Breast epithelium (tissue), 4 donors: ENCODE results near the gene SEC11A. TPM values are rescaled to one million over a fixed set of nuclear protein-coding genes. Genes with fewer than 3 reads are reported as not detected.

ENCODE experiments used
- DNase-seq, 2 donors: peaks; one replicate each; pipeline ENCODE4 v3.0.0-alpha.2; 2019; ENCODE audit warnings: low spot score in 2 of 2
- H3K27ac ChIP-seq, 2 donors: fragments of 200-600 bp; sonication (generic) in 1 of 2; one replicate each; pipeline ENCODE4 v1.5.1; 2016 to 2019; ENCODE audit warnings: mild to moderate bottlenecking in 1 of 2
- H3K27me3 ChIP-seq, 2 donors: fragments of 200-600 bp; sonication (generic) in 1 of 2; one replicate each; pipeline versions ENCODE4 v1.5.1 to v1.6.0; 2017 to 2019; ENCODE audit warnings: control low read depth in 1 of 2, mild to moderate bottlenecking in 1 of 2
- H3K36me3 ChIP-seq: fragments of 200-600 bp; one replicate; pipeline ENCODE4 v1.5.1; 2019
- H3K4me1 ChIP-seq, 2 donors: fragments of 200-600 bp; sonication (generic); one replicate each; pipeline ENCODE4 v1.5.1; 2016 to 2019; ENCODE audit warnings: control low read depth in 1 of 2
- H3K4me3 ChIP-seq, 3 donors: fragments of 200-600 bp; sonication (generic); 1 replicate in 2 of 3; 2 replicates in 1 of 3; pipeline ENCODE4 v1.5.1; 2016 to 2019; ENCODE audit warnings: mild to moderate bottlenecking in 3 of 3, moderate library complexity in 2 of 3
- H3K9me3 ChIP-seq, 2 donors: fragments of 200-600 bp; sonication (generic) in 1 of 2; one replicate each; pipeline ENCODE4 v1.5.1; 2016 to 2019; ENCODE audit warnings: control low read depth in 1 of 2
- POLR2A ChIP-seq: fragments of 450-650 bp; IDR thresholded peaks from one replicate; pipeline ENCODE4 v1.6.1; 2016; ENCODE audit warnings: antibody characterized with exemption, mild to moderate bottlenecking, moderate library complexity
- POLR2AphosphoS5 ChIP-seq, 3 donors: sonication (generic); formaldehyde crosslinking; IDR thresholded peaks; one replicate each; pipeline ENCODE4 v1.6.1; 2017; ENCODE audit warnings: antibody characterized with exemption in 3 of 3
- intact Hi-C: fragments of 100-400 bp; cut with DNase I; formaldehyde crosslinking; loops from one replicate; pipeline ENCODE4 v1.15.1; 2023; ENCODE audit warnings: low total_unique reads
- total RNA-seq, 3 donors: library from RNA; depleted of rRNA; stranded (reverse); fragments of >200 nt; gene quantifications; one replicate each; pipeline ENCODE4 v1.1.0, GENCODE V29; 2016
- TF ChIP-seq, protein P1 (sequence below), 3 donors: fragments of 450-650 bp; IDR thresholded peaks; one replicate each; pipeline ENCODE4 v1.5.1; 2016 to 2017; ENCODE audit warnings: antibody characterized with exemption in 3 of 3, mild to moderate bottlenecking in 3 of 3, moderate library complexity in 3 of 3

Gene SEC11A
- total RNA-seq, 3 donors from 2014 or later: 121 to 188 (median 122) TPM

DNA sequence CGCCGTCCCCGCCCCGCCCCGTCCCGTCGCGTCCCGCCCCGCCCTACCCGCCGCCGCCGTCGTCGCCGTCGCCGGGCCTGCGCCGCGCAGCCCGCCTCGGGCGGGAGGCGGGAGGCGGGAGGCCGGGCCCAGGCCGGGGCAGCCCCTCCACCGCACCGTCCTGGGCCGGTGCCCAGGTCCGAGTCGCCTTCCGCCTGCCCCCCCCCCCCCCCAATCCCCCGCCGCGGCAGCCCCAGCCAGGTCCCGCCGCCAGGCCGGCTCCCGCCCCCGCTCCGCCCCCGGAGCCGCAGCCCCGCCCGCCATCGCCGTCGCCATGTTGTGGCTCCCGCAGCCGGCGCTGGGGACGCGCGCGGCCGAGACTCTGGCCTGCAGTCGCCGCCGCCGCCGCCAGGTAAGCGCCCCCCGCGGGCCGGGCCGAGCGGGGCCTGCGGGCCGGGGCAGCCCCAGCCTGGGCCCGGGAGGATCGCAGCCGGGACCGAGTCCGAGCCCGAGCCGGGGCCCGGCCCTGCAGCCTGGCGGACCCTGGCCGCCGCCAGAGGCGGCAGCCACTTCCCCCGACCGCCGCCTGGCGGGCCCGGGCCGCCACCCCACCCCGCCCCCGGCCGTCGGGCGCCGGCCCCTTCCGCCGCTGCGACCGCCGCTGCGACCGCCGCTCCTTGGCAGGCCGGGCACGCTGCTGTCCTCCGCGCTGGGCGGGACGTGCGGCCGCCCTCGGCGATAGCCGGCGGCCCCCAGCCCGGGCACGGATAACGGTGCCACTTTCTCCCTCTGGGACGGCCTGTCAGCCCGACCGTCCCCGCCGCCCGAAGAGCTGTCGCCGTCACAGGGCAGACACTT, 32.6 kb upstream of the SEC11A start, which contains the start of gene ZNF592:
ZNF592 (plus strand) TSS at position 319 of the 837 bp plus-strand sequence. CDS start 34,084 bp downstream, outside the sequence.
- Histone ChIP-seq H3K27ac (peak within 1 kb of the TSS; percentile 99), H3K36me3 (no peaks in the 10 kb centered on the region), H3K27me3 (no peaks in the 10 kb centered on the region), H3K9me3 (no peaks in the 10 kb centered on the region), H3K4me1 (peaks cover 3 to 6% of the 10 kb centered on the region in 2 donors), H3K4me3 (peak within 1 kb of the TSS; percentile 62 to 98 (median 84))
- intact Hi-C loops: no loop called here
- TF ChIP-seq, protein P1, sequence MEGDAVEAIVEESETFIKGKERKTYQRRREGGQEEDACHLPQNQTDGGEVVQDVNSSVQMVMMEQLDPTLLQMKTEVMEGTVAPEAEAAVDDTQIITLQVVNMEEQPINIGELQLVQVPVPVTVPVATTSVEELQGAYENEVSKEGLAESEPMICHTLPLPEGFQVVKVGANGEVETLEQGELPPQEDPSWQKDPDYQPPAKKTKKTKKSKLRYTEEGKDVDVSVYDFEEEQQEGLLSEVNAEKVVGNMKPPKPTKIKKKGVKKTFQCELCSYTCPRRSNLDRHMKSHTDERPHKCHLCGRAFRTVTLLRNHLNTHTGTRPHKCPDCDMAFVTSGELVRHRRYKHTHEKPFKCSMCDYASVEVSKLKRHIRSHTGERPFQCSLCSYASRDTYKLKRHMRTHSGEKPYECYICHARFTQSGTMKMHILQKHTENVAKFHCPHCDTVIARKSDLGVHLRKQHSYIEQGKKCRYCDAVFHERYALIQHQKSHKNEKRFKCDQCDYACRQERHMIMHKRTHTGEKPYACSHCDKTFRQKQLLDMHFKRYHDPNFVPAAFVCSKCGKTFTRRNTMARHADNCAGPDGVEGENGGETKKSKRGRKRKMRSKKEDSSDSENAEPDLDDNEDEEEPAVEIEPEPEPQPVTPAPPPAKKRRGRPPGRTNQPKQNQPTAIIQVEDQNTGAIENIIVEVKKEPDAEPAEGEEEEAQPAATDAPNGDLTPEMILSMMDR (IDR thresholded peaks at IDR 0.05): peak in 1 of 3 donors; percentile 87
- no peak for TF ChIP-seq POLR2A
- DNase-seq: peak; percentile 77 to 85

DNA sequence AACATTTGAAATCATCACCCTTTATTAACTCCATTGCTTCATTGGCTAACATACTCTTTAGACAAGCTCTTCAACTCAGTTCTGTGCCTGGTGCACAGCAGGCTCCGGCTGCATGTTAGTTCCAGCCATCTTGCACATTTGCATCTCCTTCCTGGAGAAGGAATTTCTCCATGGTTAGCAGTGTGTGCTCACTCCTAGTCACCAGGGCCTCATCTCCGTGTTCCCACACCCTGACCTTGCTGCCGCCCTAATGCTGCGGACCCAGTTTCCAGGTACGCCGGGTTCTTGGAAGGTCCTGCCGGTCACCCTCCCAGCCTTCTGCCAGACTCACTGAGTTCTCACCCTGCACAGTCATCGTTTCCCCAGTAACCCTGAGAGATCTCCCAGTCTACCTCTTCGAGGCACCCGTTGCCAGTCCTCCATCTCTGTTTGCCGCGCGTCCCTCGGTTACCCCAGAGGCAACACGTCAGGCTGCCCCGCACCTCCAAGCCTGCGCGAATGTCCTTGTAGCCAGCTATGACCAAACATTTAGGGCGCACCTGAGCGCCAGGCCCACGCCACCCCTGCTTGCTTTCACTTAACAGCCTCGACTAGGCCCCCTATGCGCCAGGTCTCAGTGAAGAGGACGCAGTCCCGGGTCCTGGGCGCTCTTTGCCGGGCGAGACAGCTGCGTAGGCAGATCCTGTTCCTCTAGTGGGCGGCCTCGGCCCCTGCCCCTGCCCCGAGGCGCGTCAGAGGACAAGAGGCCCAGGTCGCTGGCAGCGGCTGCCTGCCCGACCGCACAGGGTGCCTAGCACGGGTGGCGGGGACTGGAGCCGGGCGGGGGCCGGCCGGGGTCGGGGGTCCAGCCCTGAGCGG, 31.7 kb upstream of the SEC11A start:
- intact Hi-C loops: no loop called here
- TF ChIP-seq, protein P1 (IDR thresholded peaks at IDR 0.05): peak in 1 of 3 donors; percentile 24
- TF ChIP-seq POLR2AphosphoS5 (IDR thresholded peaks at IDR 0.05) (peak; percentile 47 to 75 (median 67)), POLR2A (no peak)
- peak; percentile 69 to 73 for DNase-seq
- Histone ChIP-seq H3K27me3 (no peaks in the 10 kb centered on the region), H3K9me3 (no peaks in the 10 kb centered on the region), H3K27ac (peak overlapping the region; percentile 99), H3K36me3 (no peaks in the 10 kb centered on the region), H3K4me3 (peak overlapping the region; percentile 62 to 98 (median 84)), H3K4me1 (peaks cover 3 to 6% of the 10 kb centered on the region in 2 donors)

DNA sequence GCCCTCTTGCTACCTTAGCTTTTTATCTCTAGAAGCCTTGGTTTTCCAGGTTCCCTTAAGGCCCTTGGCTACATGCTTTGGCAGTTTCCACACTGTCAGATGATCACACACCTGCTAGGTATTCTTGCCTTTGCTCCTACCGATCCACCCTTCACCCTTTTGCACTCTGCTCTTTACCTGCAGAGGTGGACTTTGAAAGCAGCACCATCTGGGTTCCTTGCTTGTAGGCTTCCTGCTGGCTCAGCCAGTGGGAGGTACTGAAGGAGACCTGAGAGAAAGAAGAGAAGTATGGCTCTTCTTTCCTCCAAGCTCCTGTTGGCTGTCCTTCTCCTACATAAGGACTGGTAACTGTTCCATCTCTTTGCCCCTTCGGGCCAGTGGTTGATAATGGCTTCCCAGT, 25.2 kb upstream of the SEC11A start:
- TF ChIP-seq, protein P1 (IDR thresholded peaks at IDR 0.05): no peak
- no peak for TF ChIP-seq POLR2A
- no peak for TF ChIP-seq POLR2AphosphoS5 (IDR thresholded peaks at IDR 0.05)
- Histone ChIP-seq H3K27ac (no peak overlapping the region), H3K36me3 (no peaks in the 10 kb centered on the region)

DNA sequence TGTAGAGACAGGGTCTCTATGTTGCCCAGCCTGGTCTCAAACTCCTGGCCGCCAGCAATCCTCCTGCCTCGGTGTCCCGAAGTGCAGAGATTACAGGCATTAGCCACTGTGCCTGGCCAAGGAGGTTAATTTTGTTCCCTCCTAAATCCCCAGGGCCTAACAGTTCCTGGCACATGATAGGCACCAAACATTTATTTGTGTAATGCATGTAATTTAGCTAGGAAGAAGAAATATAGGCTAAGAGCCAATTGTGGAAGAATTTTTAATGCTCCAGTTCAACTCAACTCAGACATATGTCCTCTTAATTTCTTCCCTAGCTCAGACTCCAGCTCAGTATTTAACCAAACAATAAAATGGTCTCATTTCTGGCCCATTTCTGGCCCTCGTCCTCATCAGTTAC, 24.8 kb upstream of the SEC11A start:
- intact Hi-C loops: no loop called here

More for the DNA sequence above, 25.2 kb upstream of the SEC11A start:
- H3K4me3 ChIP-seq: no peak overlapping the region
- no peaks in the 10 kb centered on the region for H3K4me1 ChIP-seq
- no peaks in the 10 kb centered on the region for H3K9me3 ChIP-seq
- H3K27me3 ChIP-seq: no peaks in the 10 kb centered on the region
- no peak for DNase-seq
- intact Hi-C loops: no loop called here

More for the DNA sequence above, 24.8 kb upstream of the SEC11A start:
- Histone ChIP-seq H3K9me3 (no peaks in the 10 kb centered on the region), H3K27me3 (no peaks in the 10 kb centered on the region), H3K4me1 (no peaks in the 10 kb centered on the region), H3K27ac (no peak overlapping the region), H3K4me3 (no peak overlapping the region), H3K36me3 (no peaks in the 10 kb centered on the region)
- no peak for DNase-seq
- TF ChIP-seq POLR2A (no peak), POLR2AphosphoS5 (IDR thresholded peaks at IDR 0.05) (no peak)
- TF ChIP-seq, protein P1 (IDR thresholded peaks at IDR 0.05): no peak
